Measurements from ENCODE around the gene HIP1R.

HIP1R gene

GRCh38 chr12:122878780-122879612, 43.7 kb downstream of the HIP1R start:
- H3K79me2 ChIP-seq (ENCODE audit: low read length), result peaks cover 89% of the 10 kb centered on the region
- no peak overlapping the region for H2AFZ ChIP-seq (ENCODE audit: low read length)
- peaks cover 58% of the 10 kb centered on the region for H3F3A ChIP-seq (ENCODE audit: insufficient read depth, low read length)
- no peaks in the 10 kb centered on the region; the same call in 1 of the 2 replicates for H3K36me3 ChIP-seq (replicated peaks; ENCODE audit: insufficient read depth, low read length)
- DNase-seq, result peak; percentile 71
- TF ChIP-seq EZH2phosphoT487 (IDR thresholded peaks at IDR 0.05; ENCODE audit: low read length) (no peak), EZH2 (optimal IDR thresholded peaks at IDR 0.05; ENCODE audit: low read depth, low read length) (no peak), CTCF (IDR thresholded peaks at IDR 0.05; ENCODE audit: low read length) (no peak)
- H3K27ac ChIP-seq (ENCODE audit: low read length), result peak overlapping the region; percentile 97
- H3K4me1 ChIP-seq (ENCODE audit: low read length), result peaks cover 81% of the 10 kb centered on the region
- H3K4me2 ChIP-seq (ENCODE audit: low read depth, low read length), result peak overlapping the region; percentile 60; the same call in 1 of the 2 replicates
- no peak overlapping the region for H3K4me3 ChIP-seq (ENCODE audit: low read length)
- H3K9ac ChIP-seq (ENCODE audit: low read length), result peak overlapping the region; percentile 56; the same call in 1 of the 2 replicates
- H3K9me3 ChIP-seq (replicated peaks; ENCODE audit: insufficient read depth, low read length), result no peaks in the 10 kb centered on the region
- H3K27me3 ChIP-seq (replicated peaks; ENCODE audit: insufficient read depth, low read length), result no peaks in the 10 kb centered on the region
- H4K20me1 ChIP-seq (ENCODE audit: insufficient read depth, low read length), result no peaks in the 10 kb centered on the region; the same call in 1 of the 2 replicates
- H3K9me2 ChIP-seq (replicated peaks; ENCODE audit: insufficient read depth, low read length), result no peaks in the 10 kb centered on the region

DNA sequence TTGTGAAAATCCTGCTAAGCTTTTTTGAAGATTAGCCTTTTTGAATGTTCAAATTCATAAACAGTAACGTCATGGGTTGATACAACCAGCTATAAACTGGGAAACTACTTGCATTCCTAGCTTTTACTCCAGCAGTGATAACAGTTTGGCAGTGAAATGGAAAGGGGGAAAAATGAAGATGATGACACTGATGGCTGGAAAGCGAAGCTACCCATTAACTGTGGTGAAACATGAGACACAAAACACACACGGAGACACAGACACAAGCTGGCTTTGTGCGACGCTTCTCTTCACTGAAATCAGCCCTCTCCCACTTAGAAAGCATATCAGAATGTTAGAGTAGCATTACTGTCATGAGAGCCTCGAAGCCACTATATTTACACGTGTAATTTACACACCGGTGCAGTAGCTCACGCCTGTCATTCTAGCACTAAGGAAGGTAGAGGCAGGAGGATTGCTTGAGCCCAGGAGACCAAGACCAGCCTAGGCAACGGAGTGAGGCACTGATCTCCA, 45.0 kb downstream of the HIP1R start:
- H3K9ac ChIP-seq (ENCODE audit: low read length), result no peak overlapping the region
- peaks cover 90% of the 10 kb centered on the region for H3K79me2 ChIP-seq (ENCODE audit: low read length)
- H3K4me1 ChIP-seq (ENCODE audit: low read length), result peaks cover 73% of the 10 kb centered on the region
- H2AFZ ChIP-seq (ENCODE audit: low read length), result no peak overlapping the region
- no peaks in the 10 kb centered on the region for H3K9me2 ChIP-seq (replicated peaks; ENCODE audit: insufficient read depth, low read length)
- no peaks in the 10 kb centered on the region; the same call in 1 of the 2 replicates for H3K36me3 ChIP-seq (replicated peaks; ENCODE audit: insufficient read depth, low read length)
- TF ChIP-seq EZH2phosphoT487 (IDR thresholded peaks at IDR 0.05; ENCODE audit: low read length) (no peak), CTCF (IDR thresholded peaks at IDR 0.05; ENCODE audit: low read length) (no peak), EZH2 (optimal IDR thresholded peaks at IDR 0.05; ENCODE audit: low read depth, low read length) (no peak)
- no peak for DNase-seq
- H3K27ac ChIP-seq (ENCODE audit: low read length), result peak overlapping the region; percentile 97; the same call in 1 of the 2 replicates
- H3K4me2 ChIP-seq (ENCODE audit: low read depth, low read length), result peak overlapping the region; percentile 60
- H4K20me1 ChIP-seq (ENCODE audit: insufficient read depth, low read length), result no peaks in the 10 kb centered on the region; the same call in 1 of the 2 replicates
- no peaks in the 10 kb centered on the region for H3K9me3 ChIP-seq (replicated peaks; ENCODE audit: insufficient read depth, low read length)
- no peak overlapping the region for H3K4me3 ChIP-seq (ENCODE audit: low read length)
- no peaks in the 10 kb centered on the region for H3K27me3 ChIP-seq (replicated peaks; ENCODE audit: insufficient read depth, low read length)
- peaks cover 46% of the 10 kb centered on the region for H3F3A ChIP-seq (ENCODE audit: insufficient read depth, low read length)

GRCh38 chr12:122880668-122881067, 45.4 kb downstream of the HIP1R start:
- DNase-seq, result no peak
- Histone ChIP-seq H3K36me3 (replicated peaks; ENCODE audit: insufficient read depth, low read length) (no peaks in the 10 kb centered on the region; the same call in 1 of the 2 replicates), H2AFZ (ENCODE audit: low read length) (no peak overlapping the region), H4K20me1 (ENCODE audit: insufficient read depth, low read length) (no peaks in the 10 kb centered on the region; the same call in 1 of the 2 replicates), H3K4me1 (ENCODE audit: low read length) (peaks cover 70% of the 10 kb centered on the region), H3K27me3 (replicated peaks; ENCODE audit: insufficient read depth, low read length) (no peaks in the 10 kb centered on the region), H3K79me2 (ENCODE audit: low read length) (peaks cover 91% of the 10 kb centered on the region), H3K9ac (ENCODE audit: low read length) (no peak overlapping the region), H3K27ac (ENCODE audit: low read length) (peak overlapping the region; percentile 97; the same call in 1 of the 2 replicates), H3K9me2 (replicated peaks; ENCODE audit: insufficient read depth, low read length) (no peaks in the 10 kb centered on the region), H3F3A (ENCODE audit: insufficient read depth, low read length) (peaks cover 42% of the 10 kb centered on the region), H3K4me3 (ENCODE audit: low read length) (no peak overlapping the region), H3K4me2 (ENCODE audit: low read depth, low read length) (peak overlapping the region; percentile 60), H3K9me3 (replicated peaks; ENCODE audit: insufficient read depth, low read length) (no peaks in the 10 kb centered on the region)
- TF ChIP-seq CTCF (IDR thresholded peaks at IDR 0.05; ENCODE audit: low read length) (0 out of 2 replicates have a peak, but pooled peaks have one; percentile 4), EZH2phosphoT487 (IDR thresholded peaks at IDR 0.05; ENCODE audit: low read length) (no peak)
